HG03095 (cell line): ENCODE data around the gene POLD3.
"Not testable (repeated sequence)": the region's sequence is repeated elsewhere in the genome, so short reads cannot be mapped to it uniquely, and the experiment has no call there.

Experiments
- ATAC-seq: cut with Tn5 transposase; IDR thresholded peaks from one replicate; pipeline ENCODE4 v1.9.1; 2021; ENCODE audit warnings: moderate library complexity; ENCODE audit not compliant: unreplicated experiment

Gene POLD3

DNA sequence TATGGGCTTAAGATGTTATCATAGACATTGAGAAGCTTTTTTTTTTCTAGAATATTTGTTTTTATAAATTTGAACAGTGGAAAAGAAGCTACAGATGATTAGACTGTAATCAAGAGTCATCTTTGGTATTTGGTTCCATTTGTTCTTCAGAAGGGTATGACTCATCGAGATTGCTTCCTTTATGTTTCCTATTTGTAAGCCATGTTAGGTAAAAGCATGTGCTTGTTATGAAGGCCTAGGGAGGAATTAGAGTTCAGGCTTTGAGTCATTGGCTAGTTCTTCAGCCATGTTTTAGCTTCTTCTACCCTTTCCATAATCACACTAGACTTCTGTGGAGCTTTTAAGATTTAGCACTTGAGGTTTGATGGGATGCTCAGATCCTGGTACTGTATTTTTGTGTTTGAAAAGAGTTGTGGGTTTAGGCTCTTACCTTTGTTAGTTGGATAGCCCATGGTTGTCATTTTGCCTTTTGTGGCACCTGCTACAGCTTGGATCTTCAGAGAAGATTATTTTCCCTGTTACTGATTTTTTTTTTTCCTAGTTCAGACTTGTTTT is 44.3 kb downstream of the POLD3 start:
- no peak for ATAC-seq

DNA sequence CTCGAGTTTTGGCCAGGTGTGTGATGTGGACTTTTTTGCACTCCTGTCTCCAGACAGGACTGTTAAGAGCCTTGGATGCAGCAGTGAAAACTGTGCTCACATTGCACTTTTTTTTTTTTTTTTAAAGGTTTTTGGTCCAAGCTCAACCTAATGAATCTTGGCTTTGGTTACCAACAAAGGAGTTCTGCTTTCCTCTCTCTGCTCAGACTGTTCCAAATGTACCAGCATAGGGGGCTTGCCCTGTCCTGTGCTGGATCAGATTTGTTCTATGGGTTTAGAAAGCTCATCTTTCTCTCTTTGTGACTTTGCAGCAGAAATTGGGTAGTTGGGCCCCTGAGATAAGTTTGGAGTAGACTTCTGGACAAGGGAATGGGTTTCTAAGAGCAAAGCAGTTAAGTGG is 45.3 kb downstream of the POLD3 start:
- ATAC-seq, result no peak

- no peak for ATAC-seq
Observed at GRCh38 chr11:74638869-74639268, 46.5 kb downstream of the POLD3 start.

GRCh38 chr11:74639533-74639932 is 47.2 kb downstream of the POLD3 start:
- no peak for ATAC-seq

DNA sequence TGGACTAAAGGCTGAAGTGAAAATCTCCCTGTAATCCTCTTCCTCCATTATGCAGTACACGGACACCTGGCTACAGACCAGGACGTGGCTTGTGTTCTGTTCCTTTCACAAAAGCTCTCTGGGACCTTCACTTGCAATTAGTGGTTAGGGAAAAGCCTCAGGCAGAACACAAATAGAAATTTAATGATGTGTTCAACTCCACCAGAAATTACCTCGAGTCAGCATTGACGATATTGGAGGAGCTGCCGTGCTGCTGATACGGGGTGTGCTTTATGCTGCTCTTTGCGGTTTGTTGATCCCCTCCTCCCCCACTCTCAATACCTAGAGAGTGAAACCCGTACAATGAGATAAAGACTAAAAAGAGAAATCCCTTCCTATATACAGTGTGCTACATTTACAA is 48.9 kb downstream of the POLD3 start:
- no peak for ATAC-seq

- no peak for ATAC-seq
Observed at GRCh38 chr11:74641905-74642304, 49.5 kb downstream of the POLD3 start.

- no peak for ATAC-seq
Observed at GRCh38 chr11:74642912-74643311, 50.5 kb downstream of the POLD3 start.

DNA sequence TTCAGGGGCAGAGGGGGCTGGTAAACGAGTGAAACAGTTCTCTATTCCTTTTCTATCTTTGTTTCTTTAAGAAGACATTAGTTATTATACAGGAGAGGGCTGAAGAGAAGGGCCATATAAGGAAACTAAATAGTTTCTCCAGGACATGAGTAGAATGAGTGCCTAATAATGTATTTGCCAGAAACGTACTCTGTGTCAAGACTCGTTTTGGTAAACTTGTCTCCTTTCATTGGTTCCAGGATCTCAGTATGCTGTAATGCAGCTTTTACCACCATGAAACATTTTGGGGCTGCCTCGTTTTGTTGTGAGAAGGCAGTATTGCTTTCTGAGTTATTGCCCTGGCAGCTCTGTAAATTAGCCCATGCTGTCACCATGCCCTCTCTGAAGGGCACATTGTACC is 51.7 kb downstream of the POLD3 start:
- no peak for ATAC-seq

DNA sequence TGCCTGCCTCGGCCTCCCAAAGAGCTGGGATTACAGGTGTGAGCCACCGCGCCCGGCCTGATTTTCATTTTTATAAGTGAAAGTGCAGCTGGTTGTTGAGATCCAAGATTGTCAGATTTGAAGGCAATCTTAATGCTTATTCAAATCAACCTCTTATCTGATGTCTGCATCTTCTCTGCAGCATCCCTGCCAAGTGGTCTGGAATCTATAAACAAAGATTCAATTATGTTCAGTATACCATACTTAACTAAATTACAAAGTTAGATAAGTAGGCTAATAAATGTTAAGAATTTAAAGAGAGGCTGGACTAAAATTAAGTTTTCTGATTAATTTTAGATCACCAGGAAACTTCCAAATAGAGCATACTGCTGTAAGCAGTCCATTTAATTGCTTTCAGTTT is 53.8 kb downstream of the POLD3 start:
- no peak for ATAC-seq

- no peak for ATAC-seq
Observed at GRCh38 chr11:74646954-74647353, 54.6 kb downstream of the POLD3 start.

DNA sequence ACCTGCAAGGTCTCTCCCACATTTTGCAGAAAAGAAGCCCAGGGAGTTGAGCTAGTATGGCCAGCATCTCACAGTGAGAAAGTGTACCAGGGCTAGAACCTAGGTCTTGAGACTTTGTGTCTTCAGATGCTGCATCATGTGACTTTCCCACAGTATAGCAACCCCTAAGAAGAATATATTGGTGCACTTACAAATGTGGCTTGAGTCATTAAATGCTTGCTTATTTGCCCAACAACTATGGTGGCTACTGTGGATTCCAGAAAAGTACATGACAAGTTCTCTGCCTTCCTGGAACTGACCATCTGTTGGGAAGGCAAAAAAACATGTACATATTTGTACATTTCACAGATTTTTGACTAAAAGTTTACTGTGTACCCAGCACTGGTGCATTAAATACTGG is 55.0 kb downstream of the POLD3 start:
- no peak for ATAC-seq

DNA sequence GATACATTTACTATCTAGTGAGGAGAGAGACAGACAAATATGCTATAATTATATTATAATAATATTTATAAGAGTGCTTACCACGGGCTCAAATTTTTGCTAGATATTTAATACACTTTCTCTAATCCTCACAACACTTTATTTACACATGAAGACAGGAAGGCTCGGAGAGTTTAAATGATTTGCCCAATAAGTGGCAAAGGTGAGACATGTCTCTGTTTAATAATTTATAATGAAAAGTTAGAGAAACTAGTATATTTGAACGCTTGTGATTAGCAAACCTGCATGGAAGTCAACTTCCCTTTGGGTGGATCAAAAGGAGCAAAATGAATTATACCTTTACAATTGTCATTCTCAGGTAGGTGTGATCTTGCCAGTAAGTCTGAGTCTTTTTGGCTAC is 55.4 kb downstream of the POLD3 start:
- ATAC-seq, result no peak

GRCh38 chr11:74648894-74649293 is 56.5 kb downstream of the POLD3 start:
- no peak for ATAC-seq

GRCh38 chr11:74650498-74650897 is 58.1 kb downstream of the POLD3 start:
- no peak for ATAC-seq

- no peak for ATAC-seq
Observed at GRCh38 chr11:74654976-74655375, 62.6 kb downstream of the POLD3 start.

DNA sequence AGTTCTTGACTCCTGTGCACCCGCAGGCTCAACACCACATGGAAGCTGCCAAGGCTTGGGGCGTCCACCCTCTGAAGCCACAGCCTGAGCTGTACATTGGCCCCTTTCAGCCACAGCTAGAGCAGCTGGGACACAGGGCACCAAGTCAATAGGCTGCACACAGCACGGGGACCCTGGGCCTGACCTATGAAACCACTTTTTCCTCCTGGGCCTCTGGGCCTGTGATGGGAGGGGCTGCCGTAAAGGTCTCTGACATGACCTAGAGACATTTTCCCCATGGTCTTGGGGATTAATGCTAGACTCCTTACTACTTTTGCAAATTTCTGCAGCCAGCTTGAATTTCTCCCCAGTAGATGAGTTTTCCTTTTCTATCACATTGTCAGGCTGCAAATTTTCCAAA is 66.7 kb downstream of the POLD3 start:
- ATAC-seq, result not testable (repeated sequence)

DNA sequence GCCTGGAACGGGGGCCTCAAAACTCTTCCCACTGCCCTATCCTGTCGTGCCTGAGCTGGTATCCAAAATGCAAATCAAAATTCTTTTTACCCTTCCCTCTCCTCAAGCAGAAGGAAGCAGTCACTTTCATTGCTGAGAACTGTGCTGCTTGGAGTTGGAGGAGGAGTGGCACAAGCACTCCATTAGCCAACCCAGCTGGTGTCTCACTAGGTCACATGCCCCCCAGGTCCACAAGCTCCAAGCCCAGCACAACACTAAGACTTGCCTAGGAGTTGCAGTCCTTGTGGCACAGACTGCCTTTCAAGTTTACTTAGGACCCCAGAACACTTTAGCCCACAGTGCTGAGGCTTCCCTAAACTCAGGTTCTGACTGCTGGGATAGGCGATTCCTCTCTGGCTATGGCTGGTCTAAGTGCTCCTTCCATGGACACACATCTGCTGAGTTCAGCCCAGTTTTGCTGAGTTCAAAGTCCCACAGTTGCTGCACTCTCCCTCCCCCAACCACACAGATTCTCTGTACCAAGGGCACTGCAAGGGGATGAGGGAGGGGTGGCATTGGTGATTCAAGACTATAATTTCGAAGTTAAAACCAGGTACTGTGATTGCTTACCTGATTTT is 70.2 kb downstream of the POLD3 start:
- no peak for ATAC-seq

DNA sequence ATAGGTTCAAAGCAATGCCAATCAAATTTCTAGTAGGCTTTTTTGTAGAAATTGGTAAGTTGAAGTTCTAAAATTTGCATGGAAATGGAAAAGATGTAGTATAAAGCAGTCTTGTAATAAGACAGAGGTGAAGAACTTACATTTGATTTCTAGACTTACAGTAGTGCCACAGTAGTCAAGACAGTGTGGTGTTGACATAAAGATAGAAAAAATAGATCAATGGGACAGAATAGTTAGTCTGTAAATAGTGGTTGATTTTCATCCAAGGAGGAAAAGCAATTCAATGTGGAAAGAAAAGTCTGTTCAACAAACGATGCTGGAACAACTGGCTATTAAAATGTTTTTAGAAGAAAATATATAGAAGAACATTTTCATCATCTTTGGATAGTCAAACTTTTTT is 70.9 kb downstream of the POLD3 start:
- no peak for ATAC-seq

GRCh38 chr11:74669211-74670160 is 77.1 kb downstream of the POLD3 start:
- no peak for ATAC-seq

DNA sequence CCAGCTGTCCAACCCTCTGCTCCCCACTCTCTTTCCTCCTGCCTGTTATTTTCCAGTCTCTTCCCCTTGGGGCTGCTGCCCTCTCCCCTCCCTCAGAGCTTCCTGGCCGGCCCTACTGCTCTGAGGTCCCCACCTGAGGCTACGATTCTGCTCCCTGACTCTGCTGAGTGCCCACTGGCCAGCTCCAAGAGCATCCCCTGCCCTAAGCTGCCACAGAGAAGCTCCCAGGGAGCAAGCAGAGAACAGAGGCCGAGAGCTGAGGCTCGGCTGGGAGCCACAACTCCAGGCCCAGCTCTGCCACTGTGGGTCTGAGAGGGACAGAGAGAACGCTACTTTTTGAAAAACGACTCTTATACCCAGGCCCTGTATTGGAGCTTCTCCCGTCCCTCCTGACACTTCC is 77.8 kb downstream of the POLD3 start:
- ATAC-seq, result no peak

GRCh38 chr11:74671520-74672196 is 79.3 kb downstream of the POLD3 start:
- no peak for ATAC-seq
